ENCODE results near the gene FXYD2. TPM values are rescaled to one million over a fixed set of nuclear protein-coding genes. Genes with fewer than 3 reads are reported as not detected.

FXYD2 gene
- total RNA-seq, 1 experiment from 2014 or later: not detected

- H2AFZ ChIP-seq (ENCODE audit: low read length): no peak overlapping the region
- no peaks in the 10 kb centered on the region for H3K4me1 ChIP-seq (ENCODE audit: insufficient read depth, low read length)
- no peaks in the 10 kb centered on the region for H3F3A ChIP-seq (ENCODE audit: low read length, unreplicated experiment)
- H3K27ac ChIP-seq (ENCODE audit: low read length): no peak overlapping the region
- DNase-seq: no peak
- no peak for TF ChIP-seq EZH2phosphoT487 (IDR thresholded peaks at IDR 0.05; ENCODE audit: borderline replicate concordance, low read length)
- no peak for TF ChIP-seq EZH2 (IDR thresholded peaks at IDR 0.05; ENCODE audit: low read length, unreplicated experiment)
- no peak for TF ChIP-seq CTCF (conservative IDR thresholded peaks at IDR 0.05; ENCODE audit: low read depth, low read length)
- no peak overlapping the region for H3K4me2 ChIP-seq (ENCODE audit: low read length)
- H3K79me2 ChIP-seq (ENCODE audit: low read length): no peaks in the 10 kb centered on the region
- no peaks in the 10 kb centered on the region for H4K20me1 ChIP-seq (ENCODE audit: low read length)
- H3K9me3 ChIP-seq (ENCODE audit: low read length): no peaks in the 10 kb centered on the region
- no peaks in the 10 kb centered on the region for H3K9me2 ChIP-seq (replicated peaks; ENCODE audit: low read length)
- intact Hi-C loops (cut with micrococcal nuclease): no loop called here
- H3K4me3 ChIP-seq (ENCODE audit: low read length): no peak overlapping the region
- POLR2A ChIA-PET (ENCODE audit: unreplicated experiment): no interaction called here
- no peak overlapping the region for H3K9ac ChIP-seq (ENCODE audit: low read length)
- no TSS peak for BruUV-seq (replicated peaks)
- peaks cover 100% of the 10 kb centered on the region for H3K27me3 ChIP-seq (ENCODE audit: low read length)
- ATAC-seq: no peak
- no peaks in the 10 kb centered on the region for H3K36me3 ChIP-seq (ENCODE audit: low read depth, low read length)
- CTCF ChIA-PET: no interaction called here
Measured at GRCh38 chr11:117871160-117871559, 46.6 kb upstream of the FXYD2 start.

GRCh38 chr11:117870103-117870952 lies 45.8 kb upstream of the FXYD2 start:
- Histone ChIP-seq H3F3A (ENCODE audit: low read length, unreplicated experiment) (no peaks in the 10 kb centered on the region), H3K9me3 (ENCODE audit: low read length) (no peaks in the 10 kb centered on the region), H3K4me3 (ENCODE audit: low read length) (no peak overlapping the region), H3K36me3 (ENCODE audit: low read depth, low read length) (no peaks in the 10 kb centered on the region), H4K20me1 (ENCODE audit: low read length) (no peaks in the 10 kb centered on the region), H3K27ac (ENCODE audit: low read length) (no peak overlapping the region), H2AFZ (ENCODE audit: low read length) (no peak overlapping the region), H3K9me2 (replicated peaks; ENCODE audit: low read length) (no peaks in the 10 kb centered on the region), H3K9ac (ENCODE audit: low read length) (no peak overlapping the region), H3K79me2 (ENCODE audit: low read length) (no peaks in the 10 kb centered on the region), H3K27me3 (ENCODE audit: low read length) (peaks cover 100% of the 10 kb centered on the region), H3K4me2 (ENCODE audit: low read length) (no peak overlapping the region), H3K4me1 (ENCODE audit: insufficient read depth, low read length) (no peaks in the 10 kb centered on the region)
- BruUV-seq (replicated peaks): no TSS peak
- TF ChIP-seq EZH2 (IDR thresholded peaks at IDR 0.05; ENCODE audit: low read length, unreplicated experiment): no peak
- no peak for TF ChIP-seq CTCF (conservative IDR thresholded peaks at IDR 0.05; ENCODE audit: low read depth, low read length)
- no peak for TF ChIP-seq EZH2phosphoT487 (IDR thresholded peaks at IDR 0.05; ENCODE audit: borderline replicate concordance, low read length)
- intact Hi-C loops (cut with micrococcal nuclease): no loop called here
- DNase-seq (no peak), ATAC-seq (no peak)
- ChIA-PET CTCF (no interaction called here), POLR2A (ENCODE audit: unreplicated experiment) (no interaction called here)

GRCh38 chr11:117869604-117870003 lies 45.1 kb upstream of the FXYD2 start:
- Histone ChIP-seq H3K4me1 (ENCODE audit: insufficient read depth, low read length) (no peaks in the 10 kb centered on the region), H2AFZ (ENCODE audit: low read length) (no peak overlapping the region), H3K9ac (ENCODE audit: low read length) (no peak overlapping the region), H3K27ac (ENCODE audit: low read length) (no peak overlapping the region), H4K20me1 (ENCODE audit: low read length) (no peaks in the 10 kb centered on the region), H3K9me3 (ENCODE audit: low read length) (no peaks in the 10 kb centered on the region), H3K36me3 (ENCODE audit: low read depth, low read length) (no peaks in the 10 kb centered on the region), H3K9me2 (replicated peaks; ENCODE audit: low read length) (no peaks in the 10 kb centered on the region), H3K4me2 (ENCODE audit: low read length) (no peak overlapping the region), H3K79me2 (ENCODE audit: low read length) (no peaks in the 10 kb centered on the region), H3F3A (ENCODE audit: low read length, unreplicated experiment) (no peaks in the 10 kb centered on the region), H3K4me3 (ENCODE audit: low read length) (no peak overlapping the region), H3K27me3 (ENCODE audit: low read length) (peaks cover 100% of the 10 kb centered on the region)
- TF ChIP-seq EZH2phosphoT487 (IDR thresholded peaks at IDR 0.05; ENCODE audit: borderline replicate concordance, low read length) (no peak), EZH2 (IDR thresholded peaks at IDR 0.05; ENCODE audit: low read length, unreplicated experiment) (no peak), CTCF (conservative IDR thresholded peaks at IDR 0.05; ENCODE audit: low read depth, low read length) (no peak)
- ChIA-PET POLR2A (ENCODE audit: unreplicated experiment) (no interaction called here), CTCF (no interaction called here)
- intact Hi-C loops (cut with micrococcal nuclease): no loop called here
- no TSS peak for BruUV-seq (replicated peaks)
- DNase-seq: no peak
- no peak for ATAC-seq
